K562 (cell line): ENCODE results near the gene MSL2. TPM values are rescaled to one million over a fixed set of nuclear protein-coding genes. Genes with fewer than 3 reads are reported as not detected.
"Not testable (repeated sequence)": the region's sequence is repeated elsewhere in the genome, so short reads cannot be mapped to it uniquely, and the experiment has no call there.

Experiments used
- ATAC-seq: fragments of 200-7000 bp; cut with Tn5 transposase; 3 replicates; pipeline ENCODE4 v1.9.1; 2020; ENCODE audit warnings: moderate library complexity
- BruUV-seq: library from RNA; stranded (reverse); fragments of 400-500 nt; replicated peaks from 2 replicates; lab custom pipeline; 2021; lab: Mats Ljungman, UMichigan
- CTCF ChIA-PET: fragments of 300-600 bp; formaldehyde crosslinking; extraction: SDS; loops from one replicate; lab custom pipeline; 2021; ENCODE audit warnings: low intra/inter-chr PET ratio; lab: Yijun Ruan, JAX
- POLR2A ChIA-PET: fragments of 300-600, 350-650 bp; sonication (Branson Sonifier 250); formaldehyde crosslinking; extraction: SDS; loops from one replicate; lab custom pipeline; 2021; ENCODE audit warnings: antibody characterized with exemption, inconsistent platforms; lab: Yijun Ruan, JAX
- DNase-seq, 4 experiments: peaks; one replicate each; pipeline versions ENCODE4 v3.0.0 to v3.0.0-alpha.2; 2011 to 2018; ENCODE audit warnings: low spot score in 3 of 4, mixed read lengths in 3 of 4; ENCODE audit errors: extremely low read depth in 1 of 4
- FAIRE-seq: peaks from 2 replicates; lab custom pipeline; 2011; peaks lifted over from hg19 to GRCh38; lab: Jason Lieb, UNC
- H2AFZ ChIP-seq: 2 replicates; pipeline ENCODE4 v1.6.0; 2011; ENCODE audit warnings: low read depth, low read length, control low read depth, inconsistent platforms
- H3K27ac ChIP-seq: fragments of 200-600 bp; 3 replicates; pipeline ENCODE4 v1.8.0; 2011; ENCODE audit warnings: low read depth, mild to moderate bottlenecking, control low read depth, inconsistent platforms, low read length, moderate library complexity, mixed read lengths; ENCODE audit errors: extremely low read depth
- H3K27me3 ChIP-seq, 2 experiments: fragments of 300-600 bp in 1 of 2; 2 replicates in 1 of 2; 3 replicates in 1 of 2; pipeline versions ENCODE4 v1.6.0 to v1.8.0; 2011; ENCODE audit warnings: inconsistent platforms in 2 of 2, low read length in 2 of 2, mild to moderate bottlenecking in 1 of 2, mixed read lengths in 1 of 2, moderate library complexity in 1 of 2; ENCODE audit not compliant: control insufficient read depth in 2 of 2, insufficient read depth in 2 of 2
- H3K36me3 ChIP-seq: fragments of 300-600 bp; 3 replicates; pipeline ENCODE4 v1.8.0; 2011; ENCODE audit warnings: mild to moderate bottlenecking, low read length, inconsistent platforms; ENCODE audit not compliant: control insufficient read depth, insufficient read depth
- H3K4me1 ChIP-seq, 2 experiments: fragments of 200-600 bp in 1 of 2; replicated peaks in 1 of 2; 2 replicates in 1 of 2; 3 replicates in 1 of 2; pipeline versions ENCODE4 v1.5.1 to v1.8.0; 2011; ENCODE audit warnings: inconsistent platforms in 2 of 2, low read length in 2 of 2, mild to moderate bottlenecking in 1 of 2, mixed read lengths in 1 of 2, moderate library complexity in 1 of 2; ENCODE audit not compliant: control insufficient read depth in 2 of 2, insufficient read depth in 2 of 2
- H3K4me2 ChIP-seq: 2 replicates; pipeline ENCODE4 v1.6.1; 2011; ENCODE audit warnings: low read length, control low read depth, inconsistent platforms, mixed read lengths; ENCODE audit not compliant: insufficient read depth
- H3K4me3 ChIP-seq: fragments of 200-600 bp; sonication (generic), shearing (Covaris generic); 2 replicates; pipeline ENCODE4 v1.5.1; 2016; ENCODE audit warnings: control low read depth, inconsistent platforms
- H3K79me2 ChIP-seq: fragments of 200-600 bp; 3 replicates; pipeline ENCODE4 v1.8.0; 2011; ENCODE audit warnings: low read length, inconsistent platforms; ENCODE audit not compliant: control insufficient read depth, insufficient read depth
- H3K9ac ChIP-seq, 2 experiments: 2 replicates each; pipeline versions ENCODE4 v1.6.0 to v1.6.1; 2011; ENCODE audit warnings: low read depth in 2 of 2, low read length in 2 of 2, control low read depth in 1 of 2, inconsistent platforms in 1 of 2, mild to moderate bottlenecking in 1 of 2, mixed read lengths in 1 of 2; ENCODE audit not compliant: insufficient read depth in 1 of 2
- H3K9me1 ChIP-seq: one replicate; pipeline ENCODE4 v1.6.0; 2011; ENCODE audit warnings: inconsistent platforms, mild to moderate bottlenecking, low read length, moderate library complexity; ENCODE audit not compliant: control insufficient read depth, insufficient read depth
- H3K9me3 ChIP-seq: replicated peaks from 2 replicates; pipeline ENCODE4 v1.5.1; 2011; ENCODE audit warnings: low read depth, low read length, inconsistent platforms; ENCODE audit not compliant: control insufficient read depth, insufficient read depth
- H4K20me1 ChIP-seq: replicated peaks from 2 replicates; pipeline ENCODE4 v1.6.1; 2011; ENCODE audit warnings: low read length, inconsistent platforms, mixed read lengths; ENCODE audit not compliant: control insufficient read depth, insufficient read depth
- BACH1 ChIP-seq: fragments of 200-800 bp; sonication (Bioruptor generic); IDR thresholded peaks from 2 replicates; pipeline ENCODE4 v1.6.1; 2016; ENCODE audit warnings: missing genetic modification characterization, missing compliant biosample characterization
- CHCHD3 ChIP-seq: fragments of 250-450 bp; sonication (Bioruptor Pico); IDR thresholded peaks from 2 replicates; pipeline ENCODE4 v2.1.2; 2022; ENCODE audit warnings: mild to moderate bottlenecking
- DEAF1 ChIP-seq: fragments of 450-650 bp; formaldehyde crosslinking; IDR thresholded peaks from 2 replicates; pipeline ENCODE4 v1.4.0; 2020; ENCODE audit warnings: mild to moderate bottlenecking, moderate library complexity
- EWSR1 ChIP-seq: fragments of 450-650 bp; IDR thresholded peaks from 2 replicates; pipeline ENCODE4 v1.6.1; 2018; ENCODE audit warnings: borderline replicate concordance, mild to moderate bottlenecking, low read depth, moderate library complexity; ENCODE audit not compliant: partially characterized antibody
- FOS ChIP-seq: IDR thresholded peaks from 3 replicates; pipeline ENCODE4 v1.6.1; 2011; ENCODE audit not compliant: insufficient read length; ENCODE audit errors: extremely low read depth
- FOSL1 ChIP-seq: fragments of 200-800 bp; sonication (Bioruptor generic); conservative IDR thresholded peaks from 2 replicates; pipeline ENCODE4 v1.6.1; 2016; ENCODE audit warnings: missing genetic modification characterization, missing compliant biosample characterization
- ILF3 ChIP-seq: fragments of 450-650 bp; IDR thresholded peaks from 2 replicates; pipeline ENCODE4 v1.6.1; 2018; ENCODE audit warnings: antibody characterized with exemption, mild to moderate bottlenecking, moderate library complexity, borderline replicate concordance
- LARP7 ChIP-seq: fragments of 450-650 bp; IDR thresholded peaks from 2 replicates; pipeline ENCODE4 v1.6.1; 2016
- MAFG ChIP-seq: fragments of 450-650 bp; conservative IDR thresholded peaks from 2 replicates; pipeline ENCODE4 v1.6.1; 2016; ENCODE audit warnings: missing genetic modification characterization, missing compliant biosample characterization
- PCBP1 ChIP-seq: fragments of 200-400 bp; formaldehyde crosslinking; IDR thresholded peaks from 2 replicates; pipeline ENCODE4 v1.6.1; 2018; ENCODE audit warnings: mild to moderate bottlenecking, low read depth, low read length; ENCODE audit not compliant: poor library complexity, severe bottlenecking
- PHB ChIP-seq: fragments of 250-450 bp; sonication (Bioruptor Pico); IDR thresholded peaks from 2 replicates; pipeline ENCODE4 v1.5.0; 2021
- RBFOX2 ChIP-seq: fragments of 200-400 bp; formaldehyde crosslinking; IDR thresholded peaks from 2 replicates; pipeline ENCODE4 v1.6.1; 2017; ENCODE audit warnings: low read depth, mild to moderate bottlenecking, low read length, moderate library complexity
- TBP ChIP-seq: optimal IDR thresholded peaks from 2 replicates; pipeline ENCODE3; 2011; ENCODE audit warnings: low read depth, low read length, improper control_type of control experiment
- TFAM ChIP-seq: fragments of 250-450 bp; sonication (Bioruptor Pico); conservative IDR thresholded peaks from 2 replicates; pipeline ENCODE4 v1.5.0; 2021; ENCODE audit warnings: mild to moderate bottlenecking, moderate library complexity
- ZFP1 ChIP-seq: fragments of 450-650 bp; formaldehyde crosslinking; IDR thresholded peaks from 2 replicates; pipeline ENCODE4 v1.4.0; 2020; ENCODE audit warnings: mild to moderate bottlenecking, mixed read lengths
- ZNF589 ChIP-seq: fragments of 200-800 bp; sonication (Bioruptor generic); IDR thresholded peaks from 2 replicates; pipeline ENCODE4 v1.6.1; 2016; ENCODE audit warnings: low read depth, missing genetic modification characterization, missing compliant biosample characterization
- ZNF699 ChIP-seq: fragments of 250-450 bp; sonication (Bioruptor Pico); IDR thresholded peaks from 2 replicates; pipeline ENCODE4 v1.8.0; 2021; ENCODE audit warnings: mild to moderate bottlenecking, moderate library complexity; ENCODE audit not compliant: insufficient replicate concordance
- WGBS: fragments of 100-300 bp; shearing (Covaris generic); methylation state at CpG from one replicate; pipeline ENCODE4 v1.1.6; 2016; ENCODE audit warnings: low coverage, mixed read lengths; ENCODE audit not compliant: insufficient coverage; ENCODE audit errors: missing lambda C conversion rate; 5-methylcytosine and 5-hydroxymethylcytosine counted together
- in situ Hi-C: fragments of 300-500 bp; cut with MboI; formaldehyde crosslinking; loops from 4 replicates; pipeline ENCODE4 v1.15.0; 2018; ENCODE audit warnings: inconsistent platforms, mixed read lengths
- intact Hi-C: fragments of 100-400 bp; cut with micrococcal nuclease; formaldehyde crosslinking; loops from 2 replicates; pipeline ENCODE4 v1.14.2; 2022
- polyA plus RNA-seq, 8 experiments: library from polyadenylated mRNA; depleted of rRNA in 4 of 8; stranded (reverse) in 5 of 8; unstranded in 3 of 8; fragments of >200 nt; fragmentation: Nextera tagmentation in 2 of 8; fragmentation: Illumina TruSeq in 1 of 8; extraction: Ambion mirVana in 2 of 8; extraction: Trizol in 1 of 8; gene quantifications; 2 replicates each; pipeline versions ENCODE4 v1.2.1 to v1.2.3, GENCODE V29; 2011 to 2014; ENCODE audit warnings: inconsistent platforms in 1 of 8, missing spikeins in 1 of 8
- total RNA-seq, 7 experiments: library from RNA; depleted of rRNA in 6 of 7; stranded (reverse); fragments of >200 nt in 6 of 7; fragmentation: Illumina TruSeq in 2 of 7; extraction: Trizol in 2 of 7; gene quantifications; 2 replicates each; pipeline versions ENCODE4 v1.2.1 to v1.2.3, GENCODE V29; 2011 to 2021; ENCODE audit warnings: low replicate concordance in 1 of 7

Gene MSL2
- total and polyA plus RNA-seq, 9 of the 15 experiments (the other 6 are each of a cell fraction or from before 2014, with no cell fraction given) = 1.9 to 19.9 (median 9.1) TPM

DNA sequence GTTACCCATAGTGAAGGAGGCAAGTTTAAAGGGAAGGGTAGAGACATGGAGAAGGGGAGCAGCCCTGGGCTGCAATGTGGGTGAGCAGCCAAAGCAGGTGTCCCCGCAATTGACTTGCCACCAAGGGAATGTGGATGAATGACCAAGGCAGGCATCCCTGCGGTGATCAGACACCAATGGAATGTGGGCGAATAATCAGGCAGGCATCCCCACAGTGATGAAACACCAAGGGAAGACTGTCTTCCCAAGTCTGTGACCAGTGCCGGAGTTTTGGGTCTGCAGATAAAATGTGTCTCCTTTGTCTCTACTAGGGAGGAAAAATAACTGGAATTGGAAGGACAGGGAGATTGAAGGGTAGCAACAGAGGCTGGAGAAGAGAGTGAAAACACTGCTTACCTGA lies 26.6 kb upstream of the MSL2 start:
- H3K4me3 ChIP-seq, CTCF ChIA-PET, intact Hi-C loops, POLR2A ChIA-PET, ATAC-seq, FAIRE-seq, H3K27ac ChIP-seq, H3K27me3 ChIP-seq, H3K9me1 ChIP-seq, H3K9ac ChIP-seq, H2AFZ ChIP-seq, H3K9me3 ChIP-seq, H4K20me1 ChIP-seq, H3K4me1 ChIP-seq, H3K36me3 ChIP-seq, BruUV-seq, H3K79me2 ChIP-seq, in situ Hi-C loops, DNase-seq, H3K4me2 ChIP-seq: not testable (repeated sequence)
- WGBS = 6% methylated on average over 3 of the region's 4 CpGs

DNA sequence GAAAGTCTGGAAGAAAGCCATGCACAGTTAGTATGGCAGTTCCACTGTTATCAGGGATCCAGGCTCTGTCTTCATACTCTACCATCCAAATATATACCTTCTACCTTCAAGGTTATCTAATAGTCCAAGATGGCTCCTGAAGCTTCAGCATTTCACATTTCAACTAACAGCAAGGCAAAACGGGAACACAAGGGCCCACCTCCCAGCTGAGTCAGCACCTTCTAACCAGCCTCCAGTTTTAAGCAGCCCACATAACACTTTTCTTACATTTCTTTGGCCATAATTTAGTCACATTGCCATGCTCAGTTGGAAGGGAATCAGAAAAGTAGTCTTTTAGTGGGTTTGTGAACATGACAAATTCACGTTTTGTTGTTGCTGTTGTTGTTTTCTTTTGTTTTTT lies 15.4 kb upstream of the MSL2 start:
- CTCF ChIA-PET = no interaction called here
- no TSS peak for BruUV-seq
- no peaks in the 10 kb centered on the region for H3K36me3 ChIP-seq
- H2AFZ ChIP-seq = peak overlapping the region; percentile 75
- peaks cover 0 to 3% of the 10 kb centered on the region in 2 experiments; a peak in 1 of 5 replicates for H3K4me1 ChIP-seq
- no peaks in the 10 kb centered on the region for H3K9me1 ChIP-seq
- H3K27ac ChIP-seq = no peak overlapping the region
- no peak overlapping the region for H3K4me2 ChIP-seq
- H3K27me3 ChIP-seq = no peaks in the 10 kb centered on the region; a peak in 1 of 5 replicates
- POLR2A ChIA-PET = interaction anchor here (0.8 to 2.8 kb wide), 2 partner anchors 15 to 26 kb away, joined by 3 to 13 read pairs; partner anchors contain the start of gene MSL2
- H3K4me3 ChIP-seq = no peak overlapping the region
- intact Hi-C loops = no loop called here
- FAIRE-seq = no peak
- WGBS = 7% methylated on average over 2 of the region's 2 CpGs
- H3K9ac ChIP-seq = no peak overlapping the region
- peak in 2 of 4 experiments; percentile 11 to 28 for DNase-seq
- H4K20me1 ChIP-seq = no peaks in the 10 kb centered on the region
- in situ Hi-C loops = no loop called here
- H3K9me3 ChIP-seq = no peaks in the 10 kb centered on the region
- no peaks in the 10 kb centered on the region for H3K79me2 ChIP-seq
- peak; percentile 69 for ATAC-seq
- TF ChIP-seq PCBP1 = no peak
- TF ChIP-seq FOS = no peak
- no peak for TF ChIP-seq PHB
- TF ChIP-seq ILF3 = no peak
- TF ChIP-seq ZNF589 = no peak
- TF ChIP-seq CHCHD3 (CRISPR knock-in tag) = no peak
- TF ChIP-seq MAFG (tag) = peak; percentile 83
- TF ChIP-seq DEAF1 (CRISPR knock-in tag) = no peak
- no peak for TF ChIP-seq ZNF699 (CRISPR knock-in tag)
- no peak for TF ChIP-seq TBP
- TF ChIP-seq BACH1 (tag) = no peak
- TF ChIP-seq EWSR1 = no peak
- no peak for TF ChIP-seq LARP7
- TF ChIP-seq TFAM (CRISPR knock-in tag) = no peak
- TF ChIP-seq RBFOX2 = no peak
- no peak for TF ChIP-seq ZFP1 (CRISPR knock-in tag)
- no peak for TF ChIP-seq FOSL1
